ENCODE data around the gene RAB35. TPM values are rescaled to one million over a fixed set of nuclear protein-coding genes. Genes with fewer than 3 reads are reported as not detected.

RAB35 gene
- total and polyA plus RNA-seq, 2 of the 4 experiments (the other 2 are of a cell fraction), result 32.6 to 49.6 TPM

GRCh38 chr12:120048263-120048662, 68.3 kb downstream of the RAB35 start:
- no peaks in the 10 kb centered on the region for H3K9me3 ChIP-seq (ENCODE audit: control insufficient read depth, insufficient read depth, low read length)
- no peak overlapping the region for H2BK20ac ChIP-seq (ENCODE audit: low read depth, low read length)
- no peak overlapping the region for H2AFZ ChIP-seq (replicated peaks; ENCODE audit: low read length, poor library complexity)
- H4K8ac ChIP-seq (ENCODE audit: low read depth in 2 of 2, low read length in 2 of 2), result no peak overlapping the region
- DNase-seq (no peak), ATAC-seq (ENCODE audit: low read depth) (no peak)
- H3K27me3 ChIP-seq (ENCODE audit: control insufficient read depth, insufficient read depth, low read length), result peaks cover 2% of the 10 kb centered on the region; the same call in 1 of the 2 replicates
- no peaks in the 10 kb centered on the region for H4K20me1 ChIP-seq (ENCODE audit: insufficient read depth, low read length)
- no peak overlapping the region for H3K56ac ChIP-seq (ENCODE audit: extremely low read depth, insufficient read depth, low read length)
- dilution Hi-C loops (cut with HindIII; ENCODE audit: low sequenced_read_pairs, unreplicated experiment) (no loop called here), intact Hi-C loops (cut with micrococcal nuclease) (no loop called here), in situ Hi-C loops (cut with MboI; ENCODE audit: low sequenced_read_pairs) (no loop called here)
- H2AK5ac ChIP-seq (ENCODE audit: low read depth, low read length), result no peak overlapping the region
- H3K14ac ChIP-seq (replicated peaks; ENCODE audit: low read depth, low read length), result no peak overlapping the region
- no peak overlapping the region for H3K4ac ChIP-seq (ENCODE audit: low read depth, low read length)
- no peak for TF ChIP-seq RFX5 (IDR thresholded peaks at IDR 0.05; ENCODE audit: low read depth, low read length)
- TF ChIP-seq RAD21 (IDR thresholded peaks at IDR 0.05; ENCODE audit: low read length), result no peak
- no peak for TF ChIP-seq FOS (IDR thresholded peaks at IDR 0.05; ENCODE audit: low read depth, low read length)
- TF ChIP-seq CTCF (conservative IDR thresholded peaks at IDR 0.05; ENCODE audit: low read depth, low read length), result no peak
- no peak for TF ChIP-seq CHD1 (IDR thresholded peaks at IDR 0.05; ENCODE audit: low read depth, low read length)
- TF ChIP-seq MAFK (IDR thresholded peaks at IDR 0.05; ENCODE audit: low read depth, low read length), result no peak
- TF ChIP-seq SMC3 (IDR thresholded peaks at IDR 0.05; ENCODE audit: low read depth, low read length), result no peak
- no peak for TF ChIP-seq MXI1 (IDR thresholded peaks at IDR 0.05; ENCODE audit: borderline replicate concordance, low read depth, low read length)
- TF ChIP-seq NFE2L2 (IDR thresholded peaks at IDR 0.05; ENCODE audit: low read depth, low read length), result no peak
- TF ChIP-seq ELK1 (IDR thresholded peaks at IDR 0.05; ENCODE audit: borderline replicate concordance, low read depth, low read length), result no peak
- no peak overlapping the region for H3K18ac ChIP-seq (ENCODE audit: low read depth, low read length)
- POLR2A ChIA-PET (ENCODE audit: unreplicated experiment), result no interaction called here
- no peak overlapping the region for H3K4me3 ChIP-seq (ENCODE audit: insufficient read depth, low read depth, low read length)
- no peaks in the 10 kb centered on the region for H3K36me3 ChIP-seq (ENCODE audit: control insufficient read depth, insufficient read depth, low read length)
- no peak overlapping the region for H3K27ac ChIP-seq (ENCODE audit: insufficient read depth, low read length)
- no TSS peak for BruUV-seq (replicated peaks)
- CTCF ChIA-PET, result no interaction called here
- H3K79me1 ChIP-seq (ENCODE audit: low read depth in 1 of 2, low read length in 2 of 2), result no peaks in the 10 kb centered on the region
- no peak overlapping the region for H4K5ac ChIP-seq (ENCODE audit: low read depth, low read length)
- H2BK5ac ChIP-seq (ENCODE audit: low read depth, low read length, poor library complexity, severe bottlenecking), result no peak overlapping the region
- H3K23ac ChIP-seq (ENCODE audit: low read depth, low read length), result no peak overlapping the region
- no peak overlapping the region for H2BK120ac ChIP-seq (ENCODE audit: low read depth, low read length)
- no peak overlapping the region for H4K91ac ChIP-seq (ENCODE audit: insufficient read depth, low read depth, low read length)
- no peak overlapping the region for H3K9ac ChIP-seq (ENCODE audit: low read depth, low read length)
- H2AK9ac ChIP-seq (replicated peaks; ENCODE audit: low read depth, low read length, poor library complexity), result no peak overlapping the region
- H3K9me1 ChIP-seq (ENCODE audit: insufficient read depth, low read length), result no peaks in the 10 kb centered on the region
- H3K4me1 ChIP-seq (ENCODE audit: control insufficient read depth, insufficient read depth, low read length), result no peaks in the 10 kb centered on the region
- H2BK15ac ChIP-seq (ENCODE audit: low read depth, low read length), result no peak overlapping the region
- no peak overlapping the region for H3K4me2 ChIP-seq (ENCODE audit: low read depth, low read length)

Data from IMR-90 (cell line).